Measurements from ENCODE around the gene OR51G1.
"Not testable (repeated sequence)": the region's sequence is repeated elsewhere in the genome, so short reads cannot be mapped to it uniquely, and the experiment has no call there.

Gene OR51G1

DNA sequence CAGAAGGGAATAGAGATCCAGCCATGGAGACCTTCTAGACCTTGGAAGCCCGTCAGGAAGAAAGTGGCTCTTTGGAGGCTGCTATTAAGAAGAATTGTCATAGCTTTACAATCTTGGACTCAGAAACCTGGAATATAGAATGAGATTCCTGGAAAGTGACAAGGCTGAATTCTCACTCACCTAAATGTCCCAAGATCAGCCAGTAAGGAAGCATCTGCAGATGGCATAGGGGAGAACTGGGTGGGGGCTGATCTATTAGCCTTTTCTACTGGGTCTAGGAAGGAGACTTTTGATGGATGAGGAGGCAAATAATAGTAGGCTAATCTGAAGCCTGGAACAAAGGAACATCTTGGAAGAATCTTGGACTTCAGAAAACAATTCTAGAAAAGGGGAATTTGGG lies at the start of gene OR51G1:
Gene OR51G1, minus strand, starts transcription at position 101 of the 400 bp plus-strand sequence. Its CDS starts 0 bp downstream, at position 101.
- Mint-ChIP-seq H3K9me3 (no peaks in the 10 kb centered on the region), H3K36me3 (no peaks in the 10 kb centered on the region), H3K27ac (no peak within 1 kb of the TSS), H3K27me3 (no peaks in the 10 kb centered on the region), H3K4me3 (no peak within 1 kb of the TSS), H3K4me1 (no peaks in the 10 kb centered on the region)
- ATAC-seq, result no peak

- H3K4me3 Mint-ChIP-seq, result no peak overlapping the region
Measured at GRCh38 chr11:4962816-4963215, 38.7 kb upstream of the OR51G1 start.

GRCh38 chr11:4960877-4961276 lies 36.7 kb upstream of the OR51G1 start:
- Mint-ChIP-seq H3K36me3 (no peaks in the 10 kb centered on the region), H3K9me3 (peaks cover 6% of the 10 kb centered on the region), H3K4me3 (no peak overlapping the region), H3K4me1 (no peaks in the 10 kb centered on the region), H3K27me3 (peaks cover 9% of the 10 kb centered on the region), H3K27ac (no peak overlapping the region)
- ATAC-seq, result no peak

More at GRCh38 chr11:4962816-4963215, 38.7 kb upstream of the OR51G1 start:
- Mint-ChIP-seq H3K9me3 (peaks cover 6% of the 10 kb centered on the region), H3K27me3 (peaks cover 9% of the 10 kb centered on the region), H3K4me1 (no peaks in the 10 kb centered on the region), H3K27ac (no peak overlapping the region), H3K36me3 (no peaks in the 10 kb centered on the region)
- no peak for ATAC-seq

DNA sequence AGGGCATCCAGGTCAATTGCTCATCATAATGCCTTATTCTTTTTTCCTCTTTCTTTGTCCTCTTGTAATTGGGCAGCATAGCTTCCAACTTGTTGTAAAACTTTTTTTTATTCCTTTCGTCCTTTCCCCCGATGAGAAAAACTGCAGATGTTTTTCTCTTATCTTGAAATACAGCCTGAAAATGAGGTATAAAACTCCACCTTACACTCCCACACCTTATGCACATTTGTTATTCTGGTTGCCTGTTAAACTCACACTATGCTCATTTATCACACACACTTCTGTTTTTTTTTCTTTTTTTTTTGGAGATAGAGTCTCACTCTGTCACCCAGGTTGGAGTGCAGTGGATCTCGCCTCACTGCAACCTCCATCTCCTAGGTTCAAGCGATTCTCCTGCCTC lies 33.3 kb upstream of the OR51G1 start:
- H3K27ac Mint-ChIP-seq, result no peak overlapping the region
- peaks cover 3% of the 10 kb centered on the region for H3K9me3 Mint-ChIP-seq
- no peak for ATAC-seq
- H3K36me3 Mint-ChIP-seq, result no peaks in the 10 kb centered on the region
- peaks cover 9% of the 10 kb centered on the region for H3K27me3 Mint-ChIP-seq
- no peak overlapping the region for H3K4me3 Mint-ChIP-seq
- H3K4me1 Mint-ChIP-seq, result no peaks in the 10 kb centered on the region

DNA sequence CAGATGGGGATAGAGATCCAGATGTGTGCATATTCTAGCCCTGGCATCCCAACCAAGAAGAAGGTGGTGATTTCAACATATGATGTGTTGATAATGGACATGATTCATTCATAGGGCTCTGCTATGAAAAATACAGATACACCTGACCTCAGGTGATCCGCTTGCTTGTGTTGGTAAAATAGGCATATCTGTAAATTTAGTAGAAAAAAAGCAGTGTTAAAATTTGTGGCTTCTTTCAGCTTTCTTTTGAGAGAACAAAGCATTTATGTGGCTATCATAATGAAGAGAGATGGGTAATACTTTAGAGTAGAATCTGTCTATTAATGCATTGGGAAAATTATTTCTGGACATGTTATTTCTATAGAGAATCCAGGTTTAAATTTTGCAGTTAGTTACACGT lies 31.5 kb upstream of the OR51G1 start, which contains the start of gene OR51A2:
Gene OR51A2, minus strand, starts transcription at position 101 of the 400 bp plus-strand sequence. Its CDS starts 0 bp downstream, at position 101.
- not testable (repeated sequence) for H3K9me3 Mint-ChIP-seq, H3K4me3 Mint-ChIP-seq, ATAC-seq, H3K4me1 Mint-ChIP-seq, H3K27ac Mint-ChIP-seq, H3K36me3 Mint-ChIP-seq, H3K27me3 Mint-ChIP-seq

DNA sequence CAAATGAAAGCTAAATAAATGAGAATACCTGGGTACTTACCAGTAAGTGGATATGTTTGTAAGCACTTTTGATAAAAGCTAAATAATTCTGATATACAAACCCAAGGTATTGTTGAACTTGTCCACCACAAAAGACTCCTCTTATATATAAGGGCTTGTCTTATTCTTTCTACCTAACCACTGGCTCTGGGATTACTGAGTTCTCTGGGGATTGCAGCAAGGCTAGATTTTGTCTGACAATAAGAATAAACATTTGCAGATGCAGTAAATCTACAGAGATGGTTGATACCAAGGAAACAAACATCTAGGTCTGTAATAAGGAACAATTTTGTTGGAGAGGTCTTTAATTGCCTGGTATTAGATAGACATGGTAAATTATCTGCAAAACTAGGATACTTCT lies 23.4 kb upstream of the OR51G1 start, which contains the start of gene OR51A4:
Gene OR51A4, minus strand, starts transcription at position 101 of the 400 bp plus-strand sequence. CDS start 505 bp downstream, outside the sequence.
- no peaks in the 10 kb centered on the region for H3K9me3 Mint-ChIP-seq
- ATAC-seq, result no peak
- H3K27ac Mint-ChIP-seq, result no peak within 1 kb of the TSS
- no peaks in the 10 kb centered on the region for H3K27me3 Mint-ChIP-seq
- no peaks in the 10 kb centered on the region for H3K36me3 Mint-ChIP-seq
- no peaks in the 10 kb centered on the region for H3K4me1 Mint-ChIP-seq
- no peak within 1 kb of the TSS for H3K4me3 Mint-ChIP-seq

- Mint-ChIP-seq H3K27ac (no peak overlapping the region), H3K4me1 (no peaks in the 10 kb centered on the region), H3K4me3 (no peak overlapping the region), H3K36me3 (no peaks in the 10 kb centered on the region), H3K9me3 (no peaks in the 10 kb centered on the region), H3K27me3 (no peaks in the 10 kb centered on the region)
- no peak for ATAC-seq
Measured at GRCh38 chr11:4936745-4937144, 12.6 kb upstream of the OR51G1 start.

DNA sequence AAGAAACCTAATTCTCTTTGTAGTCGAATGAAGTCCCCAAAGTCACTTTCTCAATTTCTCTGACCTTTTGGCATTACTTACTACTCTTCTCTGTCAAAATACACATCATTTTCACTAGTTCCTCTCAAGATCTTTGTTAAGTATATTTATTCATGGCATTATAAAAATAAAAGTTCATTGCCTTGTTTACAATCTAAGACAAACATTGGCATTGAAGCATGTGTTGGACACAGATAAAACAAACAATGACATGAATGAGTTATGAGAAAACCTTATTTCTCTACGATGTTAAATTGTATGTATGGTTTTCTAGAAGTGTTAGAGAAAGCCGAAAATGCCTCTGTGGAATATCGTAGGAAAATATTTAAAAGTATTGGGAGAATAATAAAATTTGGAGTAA lies 8.6 kb upstream of the OR51G1 start:
- no peaks in the 10 kb centered on the region for H3K4me1 Mint-ChIP-seq
- no peaks in the 10 kb centered on the region for H3K27me3 Mint-ChIP-seq
- no peak overlapping the region for H3K4me3 Mint-ChIP-seq
- H3K27ac Mint-ChIP-seq, result no peak overlapping the region
- ATAC-seq, result no peak
- no peaks in the 10 kb centered on the region for H3K9me3 Mint-ChIP-seq
- no peaks in the 10 kb centered on the region for H3K36me3 Mint-ChIP-seq

DNA sequence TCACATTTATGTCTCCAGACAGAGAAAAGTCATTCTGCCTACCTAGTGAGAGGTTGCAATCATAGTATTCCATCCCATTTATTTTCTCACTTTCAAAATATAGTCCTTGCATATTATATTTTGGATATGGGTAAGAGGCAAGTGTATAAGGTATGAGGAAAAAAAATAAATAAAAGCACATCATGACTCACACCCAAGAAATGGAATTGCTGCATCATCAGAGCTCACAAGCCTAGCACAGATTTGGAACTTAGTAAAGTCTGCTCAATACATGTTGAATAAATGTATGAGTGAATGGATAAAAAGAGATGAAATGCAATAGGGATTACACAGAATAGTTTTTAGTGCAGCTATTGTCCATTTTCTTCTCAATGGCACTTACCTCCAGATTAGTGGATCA lies 2.5 kb upstream of the OR51G1 start:
- Mint-ChIP-seq H3K4me1 (no peaks in the 10 kb centered on the region), H3K27me3 (no peaks in the 10 kb centered on the region), H3K4me3 (no peak overlapping the region), H3K9me3 (no peaks in the 10 kb centered on the region), H3K36me3 (no peaks in the 10 kb centered on the region), H3K27ac (no peak overlapping the region)
- ATAC-seq, result no peak

GRCh38 chr11:4922304-4922703 lies 1.8 kb downstream of the OR51G1 start:
- no peak for ATAC-seq
- no peak overlapping the region for H3K4me3 Mint-ChIP-seq
- no peaks in the 10 kb centered on the region for H3K36me3 Mint-ChIP-seq
- no peaks in the 10 kb centered on the region for H3K9me3 Mint-ChIP-seq
- H3K27ac Mint-ChIP-seq, result no peak overlapping the region
- H3K27me3 Mint-ChIP-seq, result no peaks in the 10 kb centered on the region
- H3K4me1 Mint-ChIP-seq, result no peaks in the 10 kb centered on the region

DNA sequence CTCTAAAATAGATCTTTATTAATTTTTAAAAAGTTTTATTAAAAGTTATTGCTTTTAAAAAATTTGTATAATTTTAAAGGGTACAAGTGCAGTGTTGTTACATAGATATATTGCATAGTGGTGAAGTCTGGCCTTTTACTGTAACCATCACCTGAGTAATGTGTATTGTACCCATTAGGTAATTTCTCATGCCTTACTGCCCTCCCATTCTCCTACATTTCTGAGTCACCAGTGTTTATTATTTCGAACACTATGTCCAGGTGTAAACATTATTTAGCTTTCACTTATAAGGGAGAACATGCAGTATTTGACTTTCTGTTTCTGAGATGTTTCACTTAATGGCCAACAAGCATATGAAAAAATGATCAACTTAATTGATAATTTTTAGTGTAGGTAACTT lies 2.3 kb downstream of the OR51G1 start:
- no peaks in the 10 kb centered on the region for H3K27me3 Mint-ChIP-seq
- no peak overlapping the region for H3K27ac Mint-ChIP-seq
- no peaks in the 10 kb centered on the region for H3K4me1 Mint-ChIP-seq
- no peaks in the 10 kb centered on the region for H3K36me3 Mint-ChIP-seq
- H3K9me3 Mint-ChIP-seq, result no peaks in the 10 kb centered on the region
- H3K4me3 Mint-ChIP-seq, result no peak overlapping the region
- no peak for ATAC-seq

- no peak within 1 kb of the TSS for H3K4me3 Mint-ChIP-seq
- H3K9me3 Mint-ChIP-seq, result no peaks in the 10 kb centered on the region
- H3K27me3 Mint-ChIP-seq, result no peaks in the 10 kb centered on the region
- no peaks in the 10 kb centered on the region for H3K4me1 Mint-ChIP-seq
- no peaks in the 10 kb centered on the region for H3K36me3 Mint-ChIP-seq
- H3K27ac Mint-ChIP-seq, result no peak within 1 kb of the TSS
- ATAC-seq, result no peak
Measured at GRCh38 chr11:4919250-4919649, 4.9 kb downstream of the OR51G1 start, which contains the start of gene OR51G2. Gene OR51G2, minus strand, starts transcription at chr11:4919350. Its CDS starts 3,687 bp downstream, at chr11:4915663.

- Mint-ChIP-seq H3K27ac (no peak overlapping the region), H3K4me3 (no peak overlapping the region), H3K4me1 (no peaks in the 10 kb centered on the region), H3K9me3 (no peaks in the 10 kb centered on the region), H3K27me3 (no peaks in the 10 kb centered on the region), H3K36me3 (no peaks in the 10 kb centered on the region)
- ATAC-seq, result no peak
Measured at GRCh38 chr11:4916581-4916980, 7.6 kb downstream of the OR51G1 start.

DNA sequence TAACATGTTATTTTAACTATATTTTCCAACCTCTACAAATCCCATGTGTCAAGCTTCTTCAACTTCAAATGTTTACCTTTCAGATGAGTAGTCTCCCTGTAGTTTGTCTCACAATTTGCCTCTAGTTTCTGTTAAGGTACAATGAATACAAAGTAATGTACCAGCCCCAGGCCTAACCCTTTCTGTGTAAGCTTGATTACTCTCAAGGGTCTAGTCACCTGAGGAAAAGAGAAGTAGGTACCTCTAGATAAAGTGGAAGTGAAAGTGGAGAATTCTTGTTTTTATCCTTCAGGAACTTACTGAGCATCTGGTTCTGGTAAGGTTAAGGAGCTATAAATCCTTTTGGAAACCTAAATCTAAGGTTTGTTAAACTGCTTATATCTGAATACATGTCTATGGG lies 20.7 kb downstream of the OR51G1 start, which contains the start of gene OR51A7:
Gene OR51A7, plus strand, starts transcription at position 300 of the 400 bp plus-strand sequence. CDS start 3,587 bp downstream, outside the sequence.
- H3K4me1 Mint-ChIP-seq, result peaks cover 8% of the 10 kb centered on the region
- peak; percentile 59 for ATAC-seq
- H3K9me3 Mint-ChIP-seq, result peaks cover 3% of the 10 kb centered on the region
- no peak within 1 kb of the TSS for H3K4me3 Mint-ChIP-seq
- no peak within 1 kb of the TSS for H3K27ac Mint-ChIP-seq
- H3K27me3 Mint-ChIP-seq, result peaks cover 7% of the 10 kb centered on the region
- H3K36me3 Mint-ChIP-seq, result peaks cover under 1% of the 10 kb centered on the region

GRCh38 chr11:4891996-4892640 lies 32.0 kb downstream of the OR51G1 start:
- Mint-ChIP-seq H3K27ac (no peak overlapping the region), H3K27me3 (peaks cover 11% of the 10 kb centered on the region), H3K36me3 (no peaks in the 10 kb centered on the region), H3K9me3 (no peaks in the 10 kb centered on the region), H3K4me3 (no peak overlapping the region), H3K4me1 (no peaks in the 10 kb centered on the region)
- no peak for ATAC-seq

- ATAC-seq, result no peak
- Mint-ChIP-seq H3K27me3 (peaks cover 9% of the 10 kb centered on the region), H3K4me1 (no peaks in the 10 kb centered on the region), H3K4me3 (no peak overlapping the region), H3K27ac (no peak overlapping the region), H3K9me3 (no peaks in the 10 kb centered on the region), H3K36me3 (no peaks in the 10 kb centered on the region)
Measured at GRCh38 chr11:4890279-4890678, 33.9 kb downstream of the OR51G1 start.
